Dedifferentiated amniotic fluid mesenchymal stem cell (primary cell): ENCODE results near the gene SLC22A23.
A peak's percentile ranks its signal among the peaks of the same experiment; 100 is the strongest.

Source experiments
- DNase-seq: peaks from one replicate; pipeline ENCODE4 v3.0.0-alpha.2; 2016; ENCODE audit errors: extremely low spot score

Gene SLC22A23

GRCh38 chr6:3353213-3353903, 103.5 kb downstream of the SLC22A23 start:
- no peak for DNase-seq

- DNase-seq = no peak
Observed at GRCh38 chr6:3352678-3353077, 104.2 kb downstream of the SLC22A23 start.

GRCh38 chr6:3351829-3352524, 104.9 kb downstream of the SLC22A23 start:
- DNase-seq = no peak

- DNase-seq = no peak
Observed at GRCh38 chr6:3351105-3351676, 105.7 kb downstream of the SLC22A23 start.

DNA sequence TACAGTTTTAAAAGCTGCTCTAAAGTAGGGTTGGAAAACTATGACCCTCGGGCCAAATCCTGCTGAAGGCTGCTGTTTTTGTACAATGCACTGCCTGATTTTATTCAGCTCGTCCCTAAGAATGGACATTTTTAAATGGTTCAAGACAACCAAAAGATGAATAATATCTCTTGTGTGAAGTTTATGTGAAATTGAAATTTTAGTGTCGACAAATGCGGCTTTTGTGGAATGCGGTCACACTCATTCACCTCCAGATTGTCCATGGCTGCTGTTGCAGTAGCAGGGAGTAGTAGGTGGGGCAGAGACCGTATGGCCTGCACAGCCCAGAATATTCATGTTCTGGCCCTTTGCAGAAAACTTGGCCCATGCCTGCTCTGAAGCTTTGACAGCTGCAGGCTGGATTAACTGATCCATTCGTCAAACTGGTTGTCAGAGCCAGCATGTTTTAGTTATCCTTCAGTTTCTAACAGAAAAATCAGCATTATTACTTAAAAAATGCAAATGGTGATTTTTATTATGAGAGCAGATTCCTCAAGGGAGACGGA, 106.5 kb downstream of the SLC22A23 start:
- no peak for DNase-seq

- DNase-seq = no peak
Observed at GRCh38 chr6:3349388-3350251, 107.2 kb downstream of the SLC22A23 start.

DNA sequence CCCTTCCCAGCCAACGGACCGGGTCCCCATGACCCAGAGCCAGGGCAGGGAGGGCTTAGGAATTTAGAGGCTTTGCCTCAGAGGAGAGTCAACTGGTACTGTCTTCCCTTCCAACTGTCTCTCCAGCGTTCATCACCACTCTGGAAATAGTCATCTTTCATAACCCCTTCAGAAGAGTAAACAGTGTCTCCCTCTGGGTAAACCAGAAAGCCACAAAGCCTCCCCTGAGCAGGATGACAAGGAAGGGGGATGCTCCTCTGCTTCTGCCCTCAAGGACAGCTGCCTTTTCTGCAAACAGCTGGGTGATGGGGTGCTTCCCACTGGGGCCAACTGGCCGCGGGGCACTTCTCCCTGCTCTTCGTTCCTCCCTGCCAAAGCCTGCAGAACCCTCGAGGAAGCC, 108.0 kb downstream of the SLC22A23 start:
- no peak for DNase-seq

DNA sequence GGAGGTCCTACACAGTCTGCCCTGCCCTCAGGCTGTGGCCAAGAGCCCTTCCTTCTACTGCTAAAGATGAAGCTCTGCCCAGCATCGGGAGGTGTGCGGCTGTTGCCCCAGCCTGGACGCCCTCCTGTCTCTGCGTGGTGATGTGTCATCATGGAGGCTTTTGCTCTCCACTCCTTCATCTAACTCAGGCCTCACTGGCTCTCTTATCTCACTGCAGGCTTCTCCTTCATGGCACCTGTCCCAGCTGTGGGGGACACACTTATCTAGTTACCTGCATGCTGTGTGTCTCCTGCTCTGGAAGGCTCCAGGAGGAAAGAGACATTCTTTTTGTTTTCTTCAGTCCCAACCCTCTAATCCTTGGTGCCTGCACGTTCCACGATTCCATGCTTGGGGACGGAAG, 109.0 kb downstream of the SLC22A23 start:
- DNase-seq = no peak

DNA sequence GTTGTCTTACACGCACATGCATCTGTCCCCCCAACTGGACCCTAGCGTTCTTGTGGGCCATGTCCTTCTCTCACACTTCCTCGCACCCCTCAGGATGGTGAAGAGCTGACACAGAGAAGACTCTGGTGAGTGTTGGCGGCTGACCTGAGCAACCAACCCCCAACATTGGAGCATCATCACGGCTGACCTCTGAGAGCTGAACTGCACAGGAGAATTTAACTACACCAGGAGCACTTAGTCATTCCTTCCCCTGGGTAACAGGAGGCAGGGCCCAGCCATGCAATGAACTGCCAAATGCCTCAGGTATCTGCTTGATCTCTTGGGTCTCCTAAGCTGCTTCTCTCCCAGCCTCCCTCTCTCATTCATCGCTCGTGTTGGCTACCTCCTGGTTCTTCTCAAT, 109.6 kb downstream of the SLC22A23 start:
- DNase-seq = no peak

DNA sequence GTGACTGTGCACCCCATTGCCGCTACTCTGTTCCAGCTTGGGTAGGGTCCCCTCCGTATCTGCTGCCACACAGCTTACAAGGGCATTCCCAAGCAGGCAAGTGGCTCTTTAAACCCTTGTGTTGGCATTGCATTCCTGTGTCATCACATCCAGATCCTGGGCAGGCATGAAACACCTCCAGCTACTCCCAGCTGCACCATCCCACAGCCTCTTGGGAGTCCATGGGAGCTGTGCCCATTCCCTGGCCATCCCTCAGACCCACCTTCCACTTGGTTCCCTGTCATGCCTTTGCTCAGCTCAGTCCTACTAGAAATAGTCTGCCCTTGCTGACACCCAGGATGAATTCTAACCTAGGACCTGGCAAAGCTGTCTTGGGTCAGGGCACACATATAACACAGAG, 110.4 kb downstream of the SLC22A23 start:
- no peak for DNase-seq

DNA sequence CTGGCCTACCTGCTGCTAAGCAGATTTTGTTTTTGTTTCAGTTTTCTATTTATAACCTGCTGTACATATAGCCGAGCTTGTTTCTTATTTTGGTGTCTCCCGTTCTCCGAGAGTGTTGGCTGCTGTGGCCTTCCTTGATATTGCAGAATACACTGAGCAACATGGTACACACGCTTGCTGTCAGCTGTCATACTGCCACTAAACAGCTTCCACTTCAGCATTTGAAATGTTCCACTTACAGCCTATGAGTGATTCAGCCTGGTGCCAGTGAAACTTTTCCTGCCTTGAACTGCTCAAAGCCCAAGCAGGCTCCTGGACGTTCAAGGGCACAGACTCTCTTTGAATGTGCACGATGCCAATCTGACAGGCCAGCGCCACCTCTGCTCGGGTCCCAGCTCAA, 111.0 kb downstream of the SLC22A23 start:
- DNase-seq = no peak

DNA sequence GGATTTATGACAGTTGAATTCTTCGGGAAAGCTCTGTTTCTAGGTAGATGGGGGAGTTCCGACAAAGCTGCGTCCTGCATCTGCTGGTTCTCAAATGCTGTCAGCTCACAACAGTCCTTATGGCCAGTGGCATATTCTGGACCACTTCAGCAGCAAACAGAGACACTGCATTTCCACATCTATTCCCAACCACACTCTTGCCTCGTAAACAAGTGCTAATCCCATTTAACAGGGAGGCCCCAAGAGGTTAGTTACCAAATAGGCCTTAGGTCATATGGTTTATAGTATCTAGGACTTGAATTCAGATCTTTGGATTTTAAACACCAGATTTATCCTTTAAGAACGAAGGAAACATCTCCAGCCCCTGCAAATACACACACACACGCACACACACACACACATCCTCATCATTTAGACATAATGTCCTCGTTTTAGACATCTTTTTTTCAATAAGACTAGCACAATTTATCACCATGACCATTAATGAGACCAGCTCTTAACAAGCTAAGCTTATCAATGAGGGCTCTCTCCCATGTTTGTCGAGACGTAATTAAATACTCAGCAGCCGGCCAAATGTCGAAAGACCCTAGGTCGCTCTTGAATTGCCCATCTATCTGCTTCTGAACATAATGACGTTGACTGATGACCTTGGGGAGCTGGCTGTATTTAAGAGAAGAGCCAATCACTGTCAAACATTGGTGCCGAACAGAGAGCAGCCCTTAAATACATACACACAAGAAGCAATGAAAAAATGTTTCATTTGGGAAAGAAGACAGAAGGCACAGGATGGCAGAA, 113.6 kb downstream of the SLC22A23 start:
- no peak for DNase-seq

DNA sequence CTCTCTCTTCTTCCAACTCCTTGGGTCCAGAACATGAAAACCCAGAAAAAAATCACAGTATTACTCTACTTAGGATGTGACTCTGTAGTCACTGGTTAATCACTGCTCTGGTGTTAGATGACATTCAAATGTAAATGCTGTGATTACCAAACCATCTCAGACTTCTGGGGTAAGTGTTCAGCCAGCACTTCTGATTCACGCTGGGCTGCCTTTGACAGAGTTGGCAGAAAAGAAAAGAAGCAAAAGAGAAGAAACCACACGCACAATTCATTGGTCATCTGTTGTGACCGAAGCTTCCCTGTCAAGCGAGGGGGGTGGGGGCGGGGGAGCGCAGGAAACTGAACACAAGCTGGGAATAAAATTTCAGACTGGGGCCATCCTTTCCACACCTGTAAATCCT, 115.4 kb downstream of the SLC22A23 start:
- DNase-seq = peak; percentile 44

DNA sequence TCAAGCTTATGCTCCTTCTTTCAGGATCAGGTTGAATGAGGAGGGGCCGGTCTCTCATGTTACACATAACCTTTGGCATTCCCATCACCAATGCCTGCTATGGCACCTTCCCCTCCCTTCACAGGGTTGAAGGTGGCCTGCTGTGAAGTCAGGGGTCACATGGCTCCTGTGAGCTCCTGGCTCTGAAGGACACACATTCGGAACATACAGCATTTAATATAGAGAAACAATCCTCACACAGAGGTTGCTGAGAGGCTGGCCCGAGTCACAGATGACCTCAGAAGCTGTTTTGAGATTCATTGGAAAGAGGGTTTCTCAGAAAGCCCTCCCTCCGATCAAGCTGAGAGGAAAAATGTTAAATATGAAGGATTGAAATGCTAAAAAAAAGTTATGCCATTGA, 116.0 kb downstream of the SLC22A23 start:
- DNase-seq = peak; percentile 15

- DNase-seq = no peak
Observed at GRCh38 chr6:3340358-3340802, 116.5 kb downstream of the SLC22A23 start.

DNA sequence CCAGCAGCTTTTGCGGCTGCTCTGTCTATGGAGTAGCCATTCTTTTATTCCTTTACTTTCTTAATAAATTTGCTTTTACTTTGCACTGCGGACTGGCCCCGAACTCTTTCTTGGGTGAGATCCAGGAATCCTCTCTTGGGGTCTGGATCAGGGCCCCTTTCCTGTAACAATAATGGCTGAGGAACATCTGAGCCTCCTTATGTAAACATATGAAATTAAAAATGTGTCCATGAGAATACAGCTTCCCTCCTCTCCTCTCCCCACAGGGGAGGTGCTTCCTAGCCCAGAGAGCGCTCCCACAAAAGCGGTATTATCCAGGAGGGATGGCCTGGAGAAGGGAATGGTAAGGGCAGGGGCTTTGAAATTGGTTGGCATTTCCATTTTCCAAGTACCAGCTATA, 117.0 kb downstream of the SLC22A23 start:
- no peak for DNase-seq

GRCh38 chr6:3337521-3338350, 119.1 kb downstream of the SLC22A23 start:
- no peak for DNase-seq

DNA sequence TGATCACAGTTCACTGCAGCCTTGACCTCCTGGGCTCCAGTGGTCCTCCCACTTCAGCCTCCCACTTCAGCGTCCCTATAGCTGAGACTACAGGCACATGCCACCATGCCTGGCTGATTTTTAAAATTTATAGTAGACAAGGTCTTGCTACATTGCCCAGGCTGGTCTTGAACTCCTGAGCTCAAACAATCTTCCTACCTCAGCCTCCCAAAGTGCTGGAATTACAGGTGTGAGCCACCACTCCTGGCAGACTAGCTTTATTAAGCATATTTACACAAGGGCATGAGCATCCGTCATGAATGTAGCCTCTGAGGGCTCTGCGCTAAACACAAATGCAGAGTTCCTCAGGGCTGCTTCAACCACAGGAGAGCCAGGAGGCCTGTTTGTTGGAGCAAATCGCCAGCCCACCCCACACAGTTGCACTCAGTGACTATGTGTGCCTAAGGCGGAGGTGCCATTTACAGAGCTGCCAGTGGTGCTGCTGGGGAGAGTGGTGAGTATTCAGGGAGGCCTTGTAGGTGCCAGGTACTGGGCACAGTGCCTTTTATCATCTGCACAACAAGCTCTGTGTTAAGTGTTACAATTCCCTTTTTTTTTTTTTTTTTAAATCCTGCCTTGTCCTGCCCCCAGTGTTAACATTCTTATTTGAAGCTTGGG, 119.9 kb downstream of the SLC22A23 start:
- DNase-seq = no peak

DNA sequence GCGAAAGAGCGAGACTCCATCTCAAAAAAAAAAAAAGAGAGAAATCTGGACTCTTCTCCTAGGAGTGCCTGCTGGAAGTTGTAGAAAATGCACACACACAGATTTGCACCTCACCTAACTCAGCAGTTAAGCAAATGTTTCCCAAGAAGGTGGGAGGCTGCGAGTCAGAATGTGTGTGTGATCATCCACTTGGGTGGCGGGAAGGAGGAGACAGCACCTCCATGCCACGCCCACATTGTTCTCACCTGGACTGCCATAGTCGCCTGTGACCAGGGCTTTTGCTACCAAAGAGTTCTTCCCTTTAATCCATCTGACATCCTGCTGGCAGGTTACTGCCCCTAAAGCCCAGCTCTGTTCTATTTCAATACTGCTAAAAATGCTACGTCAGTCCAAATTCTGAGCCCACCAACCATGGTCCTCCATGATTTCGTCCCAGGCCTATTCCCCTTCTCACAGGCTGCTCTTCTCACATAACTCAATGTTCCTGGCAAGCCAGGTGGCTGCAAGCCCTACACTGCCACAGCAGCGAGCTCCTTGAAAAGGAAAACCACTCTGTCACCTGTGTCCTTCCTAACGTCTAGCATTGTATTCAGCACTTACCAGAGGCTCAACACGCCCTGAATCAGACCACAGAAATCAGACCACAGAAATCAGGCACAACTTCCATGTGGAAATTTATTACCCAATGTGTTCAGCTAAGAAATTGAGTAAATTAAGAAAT, 120.6 kb downstream of the SLC22A23 start:
- no peak for DNase-seq
